IPS-18c (cell line): ENCODE data around the gene MBNL1.
"Not testable (repeated sequence)": the region's sequence is repeated elsewhere in the genome, so short reads cannot be mapped to it uniquely, and the experiment has no call there.

Experiments
- H3K4me3 ChIP-seq: 2 replicates; pipeline ENCODE4 v1.7.0; 2013; ENCODE audit warnings: low read depth, mild to moderate bottlenecking, low read length, moderate library complexity; ENCODE audit not compliant: insufficient read depth
- H3K9me3 ChIP-seq: one replicate; pipeline ENCODE4 v1.6.1; 2013; ENCODE audit warnings: mild to moderate bottlenecking, low read length, moderate library complexity; ENCODE audit not compliant: control insufficient read depth, insufficient read depth

Gene MBNL1

DNA sequence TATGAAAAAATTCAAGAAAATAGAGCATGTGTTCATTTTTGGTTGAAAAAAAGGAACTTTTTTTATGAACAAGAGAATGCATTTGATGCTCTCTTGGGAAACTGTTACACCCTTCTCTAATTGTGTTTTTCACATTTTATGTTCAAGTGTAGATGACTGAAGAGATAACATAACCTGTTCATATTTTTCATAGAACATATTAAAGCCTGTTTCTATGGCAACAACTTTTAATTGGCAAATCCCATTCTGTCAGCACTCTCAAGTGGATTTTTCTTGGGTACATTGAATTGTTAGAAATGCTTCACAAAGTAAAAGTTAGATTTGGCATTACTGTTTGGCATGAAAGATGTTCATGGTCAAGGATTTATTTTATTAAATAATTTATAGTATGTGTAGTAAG, 117.5 kb downstream of the MBNL1 start:
- Histone ChIP-seq H3K4me3 (no peak overlapping the region), H3K9me3 (no peaks in the 10 kb centered on the region)

DNA sequence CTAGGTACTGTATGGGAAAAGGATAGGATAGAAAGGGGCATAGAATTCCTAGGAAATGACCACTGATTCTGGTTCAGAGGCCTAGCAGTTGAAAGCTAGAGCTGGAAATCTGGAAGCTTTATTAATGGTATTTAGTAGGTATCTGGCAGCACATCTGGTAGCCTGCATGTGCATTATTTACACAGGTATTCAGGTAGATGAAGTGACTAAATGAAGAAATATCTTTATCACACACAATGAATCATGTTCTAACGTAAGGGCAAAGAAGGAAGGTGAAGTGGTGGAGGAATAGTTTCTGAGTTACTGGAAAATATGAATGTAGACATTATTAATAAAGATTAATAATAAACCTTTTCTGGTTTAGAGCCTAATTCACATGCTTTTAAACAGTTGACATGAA, 119.9 kb downstream of the MBNL1 start:
- H3K9me3 ChIP-seq = no peaks in the 10 kb centered on the region
- no peak overlapping the region for H3K4me3 ChIP-seq

DNA sequence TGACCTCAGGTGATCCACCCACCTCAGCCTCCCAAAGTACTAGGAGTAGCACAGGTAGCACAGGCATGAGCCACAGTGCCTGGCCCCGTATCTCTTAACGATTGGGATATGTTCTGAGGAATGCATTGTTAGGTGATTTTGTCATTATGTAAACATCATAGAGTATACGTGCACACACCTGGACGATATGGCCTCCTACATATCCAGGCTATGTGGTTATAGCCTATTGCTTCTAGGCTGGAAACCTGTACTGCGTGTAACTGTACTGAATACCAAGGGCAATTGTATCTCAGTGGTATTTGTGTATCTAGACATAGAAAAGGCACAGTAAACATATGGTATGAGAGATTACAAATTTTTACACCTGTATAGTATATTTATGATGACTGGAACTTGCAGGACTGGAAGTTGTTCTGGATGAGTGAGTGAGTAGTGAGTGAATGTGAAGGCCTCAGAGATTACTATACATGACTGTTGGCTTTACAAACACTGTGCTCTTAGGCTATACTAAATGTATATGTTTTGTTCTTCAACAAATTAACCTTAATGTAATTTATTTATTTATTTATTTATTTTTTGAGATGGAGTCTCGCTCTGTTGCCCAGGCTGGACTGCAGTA, 120.7 kb downstream of the MBNL1 start:
- Histone ChIP-seq H3K4me3 (no peak overlapping the region), H3K9me3 (no peaks in the 10 kb centered on the region)

DNA sequence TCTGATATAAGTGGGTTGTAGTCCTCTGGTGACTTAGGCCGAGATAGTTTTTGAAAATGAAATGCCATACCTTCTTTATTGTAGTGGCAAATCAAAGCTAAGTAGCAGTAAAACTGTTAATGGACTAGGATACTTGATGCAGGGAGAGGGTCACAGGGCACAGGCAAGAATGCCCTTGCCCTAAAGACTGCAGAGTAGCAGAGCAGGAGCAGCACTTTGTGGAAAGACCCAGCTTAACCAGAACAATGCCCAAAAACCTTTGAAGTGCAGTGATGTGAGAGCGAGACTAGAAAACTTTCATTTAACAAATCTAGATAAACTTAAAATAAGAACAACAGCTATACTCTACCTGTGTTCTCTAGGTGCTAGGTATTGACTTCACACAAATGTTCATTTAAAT, 121.9 kb downstream of the MBNL1 start:
- Histone ChIP-seq H3K9me3 (no peaks in the 10 kb centered on the region), H3K4me3 (no peak overlapping the region)

DNA sequence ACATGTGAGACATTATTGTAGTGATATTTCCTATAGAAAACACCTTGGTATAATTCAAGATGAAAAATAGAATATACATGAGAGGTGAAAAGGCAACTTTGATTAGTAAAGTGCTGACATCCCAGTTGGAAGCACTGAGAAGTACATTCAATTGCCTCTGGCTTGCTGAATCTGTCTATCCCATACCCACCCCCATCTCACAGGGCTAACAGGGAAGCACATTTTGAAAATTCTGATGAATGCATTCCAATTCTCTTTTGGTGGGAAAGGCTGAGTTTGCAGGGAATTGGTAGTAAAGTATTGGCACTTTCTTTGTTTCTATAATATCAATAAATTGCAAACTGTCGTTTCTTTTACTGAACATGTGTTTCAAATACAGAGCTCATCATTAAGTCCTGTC, 122.9 kb downstream of the MBNL1 start:
- Histone ChIP-seq H3K9me3 (no peaks in the 10 kb centered on the region), H3K4me3 (no peak overlapping the region)

DNA sequence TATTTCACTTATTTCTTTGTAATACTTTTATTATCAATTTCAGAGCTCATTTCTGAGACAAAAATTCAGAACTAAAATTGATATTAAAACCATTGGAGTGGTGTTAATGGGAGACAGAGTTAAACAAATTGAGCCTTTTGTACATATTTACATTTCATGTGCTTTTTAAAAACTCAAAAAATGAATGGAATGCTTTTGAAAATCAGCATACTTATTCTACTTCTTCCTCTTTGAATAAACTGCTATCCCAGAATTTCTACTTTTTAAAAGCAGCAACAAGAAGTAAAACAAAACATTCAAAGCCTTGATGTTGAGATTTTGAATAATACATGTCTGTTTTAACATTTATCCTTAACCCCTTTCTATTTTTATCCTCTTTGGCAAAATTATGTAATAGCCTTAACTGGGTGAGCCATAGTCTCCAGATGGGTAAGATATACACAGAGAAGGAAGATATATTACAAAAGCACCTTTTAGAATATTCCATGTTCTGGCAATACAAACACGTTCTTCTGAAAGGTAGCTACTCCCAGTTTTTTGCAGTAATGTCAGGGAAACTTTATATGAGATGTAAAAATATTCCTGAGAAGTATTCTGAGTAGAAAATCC, 123.6 kb downstream of the MBNL1 start:
- no peak overlapping the region for H3K4me3 ChIP-seq
- no peaks in the 10 kb centered on the region for H3K9me3 ChIP-seq

DNA sequence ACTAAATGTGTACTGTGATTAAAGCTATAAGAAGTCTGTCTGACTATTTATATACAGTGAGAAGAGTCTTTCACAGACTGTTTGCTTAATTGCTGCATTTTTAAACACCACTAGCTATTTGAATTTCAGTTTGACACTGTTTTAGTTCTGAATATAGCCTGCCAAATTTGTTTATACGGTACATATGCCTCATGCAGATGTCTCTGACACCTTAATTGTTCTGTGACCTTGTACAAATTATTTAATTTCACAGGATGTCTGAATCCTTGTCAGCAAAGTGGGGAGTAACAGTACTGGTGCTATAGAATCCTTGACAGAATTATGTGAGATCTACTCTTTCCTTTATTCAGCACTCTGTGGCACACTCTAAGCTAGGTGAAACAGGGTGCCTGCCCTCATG, 125.5 kb downstream of the MBNL1 start:
- Histone ChIP-seq H3K9me3 (no peaks in the 10 kb centered on the region), H3K4me3 (no peak overlapping the region)

DNA sequence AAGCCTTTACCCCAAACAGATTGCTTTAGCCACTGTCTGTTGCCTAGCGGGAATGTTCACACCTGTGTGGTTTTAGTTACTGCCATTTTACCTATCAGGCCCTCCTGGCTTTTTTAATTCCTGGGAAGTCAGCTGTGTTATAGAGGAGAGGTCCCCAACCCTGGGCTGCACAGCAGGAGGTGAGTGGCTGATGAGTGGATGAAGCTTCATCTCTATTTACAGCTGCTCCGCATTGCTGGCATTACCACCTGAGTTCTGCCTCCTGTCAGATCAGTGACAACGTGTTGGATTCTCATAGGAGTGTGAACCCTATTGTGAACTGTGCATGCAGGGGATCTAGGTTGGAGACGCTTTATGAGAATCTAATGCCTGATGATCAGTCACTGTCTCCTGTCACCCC, 127.0 kb downstream of the MBNL1 start:
- H3K4me3 ChIP-seq = no peak overlapping the region
- H3K9me3 ChIP-seq = no peaks in the 10 kb centered on the region

DNA sequence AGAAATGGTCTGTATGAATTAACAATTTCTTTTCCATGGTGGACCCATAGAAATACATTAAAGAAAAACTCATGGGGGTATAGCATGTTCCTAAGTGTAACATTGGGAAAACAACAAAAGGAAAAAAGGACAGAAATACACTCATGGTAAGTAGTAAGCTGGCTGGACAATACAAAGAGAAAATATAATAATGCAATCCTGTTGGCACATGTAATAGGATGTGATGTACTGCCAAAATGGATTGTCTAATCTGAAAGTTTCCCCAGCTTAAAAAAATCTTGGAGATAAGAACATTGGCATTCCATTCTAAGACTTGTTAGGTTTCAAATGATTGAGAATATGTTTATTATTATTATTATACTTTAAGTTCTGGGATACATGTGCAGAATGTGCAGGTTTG, 128.1 kb downstream of the MBNL1 start:
- Histone ChIP-seq H3K4me3 (no peak overlapping the region), H3K9me3 (no peaks in the 10 kb centered on the region)

DNA sequence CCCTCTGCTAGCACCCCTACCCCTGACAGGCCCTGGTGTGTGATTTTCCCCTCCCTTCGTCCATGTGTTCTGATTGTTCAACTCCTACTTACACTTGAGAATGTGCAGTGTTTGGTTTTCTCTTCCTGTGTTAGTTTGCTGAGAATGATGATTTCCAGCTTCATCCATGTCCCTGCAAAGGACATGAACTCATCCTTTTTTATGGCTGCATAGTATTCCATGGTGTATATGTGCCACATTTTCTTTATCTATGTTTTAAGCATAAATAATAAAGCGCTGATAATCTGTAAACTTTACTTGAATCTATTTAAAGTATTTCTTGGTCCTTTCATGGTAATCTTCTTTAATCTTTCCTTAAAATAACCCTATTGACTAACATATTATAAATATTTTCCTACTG, 128.6 kb downstream of the MBNL1 start:
- not testable (repeated sequence) for H3K4me3 ChIP-seq, H3K9me3 ChIP-seq

DNA sequence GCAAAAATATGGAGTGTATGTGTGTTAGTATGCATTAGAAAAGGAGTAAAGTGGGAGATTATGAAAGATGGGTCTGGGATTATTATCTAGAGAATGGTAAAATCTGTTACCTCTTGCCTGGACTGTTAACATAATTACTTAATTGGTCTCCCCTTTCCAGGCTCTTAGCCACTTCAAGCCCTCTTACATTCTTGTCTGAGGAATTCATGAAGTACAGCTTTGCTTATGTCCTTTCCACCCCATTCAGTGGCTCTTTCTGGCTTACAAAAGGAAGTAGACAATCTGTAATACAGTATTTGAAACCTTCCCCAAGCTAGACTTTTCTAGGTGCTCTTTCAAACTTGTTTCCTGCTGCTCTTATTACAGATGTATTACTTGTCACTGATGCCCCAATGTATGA, 129.8 kb downstream of the MBNL1 start:
- Histone ChIP-seq H3K9me3 (no peaks in the 10 kb centered on the region), H3K4me3 (no peak overlapping the region)

DNA sequence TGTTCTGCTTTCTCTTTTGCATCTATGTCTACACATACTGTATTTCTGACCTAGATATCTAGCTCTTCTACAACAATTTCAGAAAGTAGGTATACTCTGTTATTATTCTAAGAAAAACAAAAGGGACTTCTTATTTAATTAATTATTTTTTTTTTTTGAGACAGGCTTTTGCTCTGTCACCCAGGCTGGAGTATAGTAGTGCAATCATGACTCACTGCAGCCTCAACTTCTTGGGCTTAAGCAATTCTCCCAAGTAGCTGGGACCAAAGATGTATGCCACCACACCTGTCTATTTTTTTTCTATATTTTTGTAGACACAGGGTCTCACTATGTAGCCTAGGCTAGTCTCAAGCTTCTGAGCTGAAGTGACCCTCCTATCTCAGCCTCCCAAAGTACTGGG, 130.6 kb downstream of the MBNL1 start:
- no peaks in the 10 kb centered on the region for H3K9me3 ChIP-seq

DNA sequence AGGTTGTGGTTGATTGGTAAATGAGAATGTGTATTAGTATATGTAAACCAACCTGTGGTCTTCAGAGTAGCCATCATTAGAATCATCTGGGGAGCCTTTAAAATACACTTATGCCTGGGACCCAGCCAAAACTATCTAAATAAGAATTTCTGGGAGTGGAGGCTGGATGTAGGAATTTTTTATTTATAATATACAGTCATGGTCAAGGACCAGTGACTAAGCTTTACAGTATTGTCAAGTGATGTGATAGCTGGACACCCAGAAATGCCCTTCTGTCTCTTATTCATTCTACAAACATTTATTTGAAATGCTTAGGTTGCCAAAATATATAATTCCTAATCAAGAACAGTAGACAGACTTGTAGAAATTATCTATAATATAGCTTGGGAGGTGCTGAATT, 132.2 kb downstream of the MBNL1 start:
- H3K4me3 ChIP-seq = no peak overlapping the region

More for the DNA sequence above, 130.6 kb downstream of the MBNL1 start:
- H3K4me3 ChIP-seq = no peak overlapping the region

DNA sequence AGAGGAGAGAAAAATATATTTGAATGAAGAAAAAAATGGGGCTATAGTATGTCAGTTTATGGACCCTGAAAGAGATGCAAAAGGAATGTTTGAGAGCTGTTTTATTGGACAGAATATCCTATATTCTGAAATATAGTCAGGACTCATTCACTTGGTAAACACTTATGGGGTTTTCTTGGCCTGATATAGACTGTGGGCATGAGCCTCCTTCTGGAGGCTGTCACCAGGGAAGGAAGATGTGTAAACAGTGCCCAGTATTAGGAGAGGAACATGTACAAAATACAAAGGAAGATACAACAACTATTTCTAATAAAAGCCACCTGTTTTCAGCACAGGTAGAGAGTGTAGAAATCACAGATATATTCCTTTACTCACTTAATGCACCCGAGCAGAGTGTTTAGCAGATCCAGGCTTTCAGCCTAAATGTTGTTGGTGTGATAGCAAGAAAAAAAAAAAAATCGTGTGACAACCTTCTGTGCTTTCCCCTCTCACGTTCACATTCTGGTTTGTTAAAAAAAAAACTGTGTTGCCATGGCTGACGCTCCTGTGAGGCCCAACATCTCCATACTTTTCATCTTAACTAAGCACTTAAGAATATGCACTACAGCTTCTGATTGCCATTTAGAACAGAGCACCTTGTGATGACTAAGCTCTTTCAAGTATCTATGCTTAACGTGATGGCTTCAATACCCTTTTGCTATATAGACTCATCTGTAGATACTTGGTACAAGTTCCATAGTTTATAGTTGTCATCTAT, 134.1 kb downstream of the MBNL1 start:
- Histone ChIP-seq H3K4me3 (no peak overlapping the region), H3K9me3 (no peaks in the 10 kb centered on the region)

More for the DNA sequence above, 132.2 kb downstream of the MBNL1 start:
- H3K9me3 ChIP-seq = no peaks in the 10 kb centered on the region

DNA sequence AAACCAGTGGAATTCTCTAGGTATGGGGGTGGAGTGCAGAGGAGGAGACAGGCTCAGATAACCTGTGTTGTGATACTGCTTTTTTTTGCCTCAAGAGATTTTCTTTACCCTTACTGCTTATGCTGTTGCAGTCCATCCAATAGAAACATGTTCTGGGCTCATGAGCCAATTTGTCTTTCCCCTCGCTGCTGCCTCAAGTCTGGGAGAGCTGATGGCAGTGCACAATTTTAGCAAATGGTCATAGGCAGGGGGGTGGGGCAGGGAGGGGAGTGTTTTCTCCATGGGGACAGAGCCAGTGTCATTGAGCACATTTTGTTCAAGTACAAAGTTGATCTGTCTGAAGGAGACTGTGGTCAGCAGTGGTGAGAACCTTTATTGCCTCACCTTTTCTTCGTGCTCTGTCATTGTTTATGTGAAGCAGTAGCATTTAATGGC, 134.9 kb downstream of the MBNL1 start:
- no peaks in the 10 kb centered on the region for H3K9me3 ChIP-seq
- H3K4me3 ChIP-seq = no peak overlapping the region

DNA sequence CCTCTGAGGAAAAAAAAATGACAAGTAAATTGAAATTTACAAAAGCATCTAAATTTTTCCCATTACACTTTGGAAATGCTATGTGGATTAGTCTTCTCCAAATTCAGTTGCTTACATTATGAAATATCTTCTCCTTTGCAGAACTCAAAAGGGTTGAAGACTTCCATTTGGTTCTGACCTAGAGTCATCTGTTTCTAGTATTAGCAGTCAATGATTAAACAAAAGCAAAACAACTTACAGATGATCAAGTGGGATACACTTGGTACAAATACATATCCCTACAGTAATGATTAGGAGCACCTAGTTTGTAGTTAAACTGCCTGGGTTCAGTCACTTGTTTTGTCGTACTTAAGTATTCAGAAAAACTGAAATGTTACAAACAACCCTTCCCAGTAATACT, 136.2 kb downstream of the MBNL1 start:
- Histone ChIP-seq H3K9me3 (no peaks in the 10 kb centered on the region), H3K4me3 (no peak overlapping the region)

DNA sequence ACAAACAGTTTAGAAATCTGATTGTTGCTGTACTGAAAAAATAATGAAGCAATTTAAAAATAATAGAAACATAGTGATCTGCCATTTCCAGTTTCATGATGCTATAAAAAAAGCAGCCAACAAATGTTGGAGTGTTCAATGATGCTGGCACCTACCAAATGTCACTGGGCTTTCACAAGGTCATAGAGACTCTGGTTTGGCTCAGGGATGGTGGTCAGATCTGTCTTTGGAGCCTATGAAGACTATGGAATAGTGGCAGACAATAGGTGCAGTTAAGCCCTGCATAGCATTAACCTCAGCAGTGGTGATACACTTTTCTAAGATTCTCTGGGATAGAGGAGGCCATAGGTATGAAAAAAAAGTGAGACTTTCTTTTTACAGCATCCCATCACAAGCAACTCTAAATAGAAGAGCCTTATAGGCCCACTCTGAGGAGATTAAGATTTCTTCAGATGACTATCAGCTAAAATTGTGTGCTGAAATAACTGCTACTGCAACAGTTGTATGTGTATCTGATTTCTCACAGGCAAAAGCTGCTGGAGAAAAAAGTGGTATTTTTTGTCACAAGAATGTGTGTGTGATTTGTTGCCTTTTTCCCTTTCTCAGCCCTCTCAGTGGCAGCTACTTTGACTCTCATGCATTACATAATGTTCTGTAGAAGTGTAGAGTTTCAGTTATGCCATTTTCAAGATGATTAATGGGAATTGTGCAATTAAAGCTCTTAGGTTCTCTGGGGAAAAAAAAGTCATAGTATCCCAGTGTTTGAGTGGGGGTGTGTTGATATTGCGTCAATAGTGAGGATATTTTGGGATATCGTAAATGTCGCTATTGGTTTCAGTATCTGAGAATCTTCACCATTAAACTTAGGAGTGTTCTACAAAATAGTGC, 137.4 kb downstream of the MBNL1 start:
- Histone ChIP-seq H3K9me3 (no peaks in the 10 kb centered on the region), H3K4me3 (no peak overlapping the region)
